A673 (cell line): ENCODE measurements around the gene CTIF.

Experiments used
- CTCF ChIP-seq: fragments of 300-800, 200-600 bp; sonication (generic); conservative IDR thresholded peaks from 2 replicates; pipeline ENCODE4 v1.5.1; 2017; ENCODE audit warnings: low read depth, mild to moderate bottlenecking, antibody characterized with exemption, low read length, moderate library complexity, mixed read lengths
- EZH2 ChIP-seq: fragments of 200-600 bp; sonication (generic); IDR thresholded peaks from 2 replicates; pipeline ENCODE4 v1.6.1; 2017; ENCODE audit warnings: borderline replicate concordance, low read depth, mild to moderate bottlenecking, mixed read lengths, antibody characterized with exemption, low read length; ENCODE audit not compliant: poor library complexity, severe bottlenecking

DNA sequence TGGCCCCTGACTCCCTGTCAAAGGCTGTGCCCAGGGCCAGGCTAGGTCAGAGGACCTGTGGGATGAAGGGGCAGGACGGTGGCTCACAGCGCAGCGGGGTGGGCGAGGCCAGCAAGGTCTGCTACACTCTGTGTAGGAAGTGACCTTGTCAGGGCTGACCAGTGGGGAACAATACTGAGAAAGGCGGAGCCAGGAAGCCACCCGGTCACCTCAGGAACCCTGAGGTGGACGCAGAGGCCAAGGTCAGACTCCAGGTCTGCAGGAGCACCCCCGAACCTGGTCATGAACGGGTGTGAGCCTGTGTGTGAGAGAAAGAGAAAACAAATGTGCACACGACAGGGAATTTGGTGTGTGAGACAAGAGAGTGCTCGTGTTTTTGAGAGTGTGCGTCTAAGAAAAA lies 339.6 kb downstream of the CTIF start:
- TF ChIP-seq CTCF, result no peak
- no peak for TF ChIP-seq EZH2
